Esophagus squamous epithelium (tissue), 5 donors: ENCODE results near the gene AGBL1. TPM values are rescaled to one million over a fixed set of nuclear protein-coding genes. Genes with fewer than 3 reads are reported as not detected.

Experiments used
- DNase-seq: peaks from one replicate; lab custom pipeline; 2025; lab: John Stamatoyannopoulos, UW
- H3K27ac ChIP-seq, 4 donors: fragments of 200-600 bp; sonication (generic); one replicate each; pipeline ENCODE4 v1.5.1; 2016 to 2019; ENCODE audit warnings: mild to moderate bottlenecking in 1 of 4
- H3K27me3 ChIP-seq, 4 donors: fragments of 200-600 bp; sonication (generic); 1 replicate in 3 of 4; 2 replicates in 1 of 4; pipeline versions ENCODE4 v1.5.1 to v1.6.0; 2017 to 2021; ENCODE audit warnings: antibody characterized with exemption in 1 of 4
- H3K36me3 ChIP-seq, 3 donors: fragments of 200-600 bp; sonication (generic); one replicate each; pipeline ENCODE4 v1.5.1; 2016 to 2019
- H3K4me1 ChIP-seq, 3 donors: fragments of 200-600 bp; sonication (generic); one replicate each; pipeline ENCODE4 v1.5.1; 2017 to 2019
- H3K4me3 ChIP-seq, 4 donors: fragments of 200-600 bp; sonication (generic); 1 replicate in 3 of 4; 2 replicates in 1 of 4; pipeline ENCODE4 v1.5.1; 2016 to 2019; ENCODE audit warnings: mild to moderate bottlenecking in 2 of 4, moderate library complexity in 1 of 4
- H3K9me3 ChIP-seq, 3 donors: fragments of 200-600 bp; sonication (generic); one replicate each; pipeline ENCODE4 v1.5.1; 2016 to 2019
- POLR2A ChIP-seq, 4 donors: fragments of 450-650 bp; IDR thresholded peaks; one replicate each; pipeline ENCODE4 v1.6.1; 2017; ENCODE audit warnings: antibody characterized with exemption in 4 of 4, mild to moderate bottlenecking in 4 of 4, moderate library complexity in 3 of 4
- WGBS, 2 donors: methylation state at CpG; one replicate each; pipeline ENCODE4 v1.1.5; 2018; 5-methylcytosine and 5-hydroxymethylcytosine counted together
- intact Hi-C: fragments of 100-400 bp; cut with DNase I; formaldehyde crosslinking; loops from one replicate; pipeline ENCODE4 v1.15.0; 2022
- total RNA-seq, 4 donors: library from RNA; depleted of rRNA; stranded (reverse); fragments of >200 nt; gene quantifications; one replicate each; pipeline ENCODE4 v1.1.0, GENCODE V29; 2016
- TF ChIP-seq, protein P1 (sequence below), 6 experiments: fragments of 450-650 bp in 4 of 6; fragments of 200-600 bp in 2 of 6; sonication (generic) in 2 of 6; IDR thresholded peaks; one replicate each; pipeline ENCODE4 v1.5.1; 2016 to 2019; ENCODE audit warnings: antibody characterized with exemption in 6 of 6, mild to moderate bottlenecking in 4 of 6, moderate library complexity in 4 of 6
- donor health status: DM: yes; HTN: yes; CAD: no.

AGBL1 gene
- total RNA-seq, 4 donors from 2014 or later = 0.11 to 0.21 (median 0.19) TPM; not detected in 1

- Histone ChIP-seq H3K27me3 (no peaks in the 10 kb centered on the region), H3K4me1 (peaks cover 0 to 9% (median 0%) of the 10 kb centered on the region in 3 donors), H3K4me3 (no peak overlapping the region), H3K36me3 (no peaks in the 10 kb centered on the region), H3K9me3 (no peaks in the 10 kb centered on the region), H3K27ac (no peak overlapping the region)
- no peak for DNase-seq
- WGBS, 2 donors = 81 to 84% methylated on average over 1 of the region's 1 CpG
- TF ChIP-seq, protein P1, sequence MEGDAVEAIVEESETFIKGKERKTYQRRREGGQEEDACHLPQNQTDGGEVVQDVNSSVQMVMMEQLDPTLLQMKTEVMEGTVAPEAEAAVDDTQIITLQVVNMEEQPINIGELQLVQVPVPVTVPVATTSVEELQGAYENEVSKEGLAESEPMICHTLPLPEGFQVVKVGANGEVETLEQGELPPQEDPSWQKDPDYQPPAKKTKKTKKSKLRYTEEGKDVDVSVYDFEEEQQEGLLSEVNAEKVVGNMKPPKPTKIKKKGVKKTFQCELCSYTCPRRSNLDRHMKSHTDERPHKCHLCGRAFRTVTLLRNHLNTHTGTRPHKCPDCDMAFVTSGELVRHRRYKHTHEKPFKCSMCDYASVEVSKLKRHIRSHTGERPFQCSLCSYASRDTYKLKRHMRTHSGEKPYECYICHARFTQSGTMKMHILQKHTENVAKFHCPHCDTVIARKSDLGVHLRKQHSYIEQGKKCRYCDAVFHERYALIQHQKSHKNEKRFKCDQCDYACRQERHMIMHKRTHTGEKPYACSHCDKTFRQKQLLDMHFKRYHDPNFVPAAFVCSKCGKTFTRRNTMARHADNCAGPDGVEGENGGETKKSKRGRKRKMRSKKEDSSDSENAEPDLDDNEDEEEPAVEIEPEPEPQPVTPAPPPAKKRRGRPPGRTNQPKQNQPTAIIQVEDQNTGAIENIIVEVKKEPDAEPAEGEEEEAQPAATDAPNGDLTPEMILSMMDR (IDR thresholded peaks at IDR 0.05) = no peak
- no peak for TF ChIP-seq POLR2A (IDR thresholded peaks at IDR 0.05)
- intact Hi-C loops = no loop called here
These were observed 470.4 kb downstream of the AGBL1 start for GRCh38 chr15:86550075-86550474.

DNA sequence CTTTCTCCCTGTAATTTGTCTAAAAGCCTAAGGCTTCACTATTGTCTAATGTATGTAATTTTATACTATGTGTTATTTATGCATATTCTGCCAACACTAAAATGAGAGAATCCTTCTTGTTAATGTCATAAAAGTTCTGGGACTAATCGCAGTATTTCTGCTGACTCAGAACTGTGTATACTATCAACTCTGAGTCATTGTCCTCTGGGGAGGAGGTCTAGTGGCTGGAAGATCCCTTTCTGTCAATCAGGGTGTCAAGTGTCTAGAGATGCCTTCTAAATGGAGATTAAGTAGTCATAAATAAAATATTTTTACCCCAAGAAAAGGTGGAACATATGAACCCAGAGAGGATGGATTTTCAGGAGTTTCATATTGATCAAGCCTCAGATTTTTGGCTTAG, 473.4 kb downstream of the AGBL1 start:
- peaks cover 0 to 35% (median 0%) of the 10 kb centered on the region in 3 donors for H3K4me1 ChIP-seq
- intact Hi-C loops = no loop called here
- DNase-seq = no peak
- H3K36me3 ChIP-seq = no peaks in the 10 kb centered on the region
- no peak overlapping the region for H3K4me3 ChIP-seq
- WGBS, 2 donors = 21 to 28% methylated on average over 1 of the region's 1 CpG
- H3K27ac ChIP-seq = no peak overlapping the region
- H3K27me3 ChIP-seq = no peaks in the 10 kb centered on the region
- no peaks in the 10 kb centered on the region for H3K9me3 ChIP-seq
- no peak for TF ChIP-seq POLR2A (IDR thresholded peaks at IDR 0.05)
- TF ChIP-seq, protein P1 (IDR thresholded peaks at IDR 0.05) = no peak

DNA sequence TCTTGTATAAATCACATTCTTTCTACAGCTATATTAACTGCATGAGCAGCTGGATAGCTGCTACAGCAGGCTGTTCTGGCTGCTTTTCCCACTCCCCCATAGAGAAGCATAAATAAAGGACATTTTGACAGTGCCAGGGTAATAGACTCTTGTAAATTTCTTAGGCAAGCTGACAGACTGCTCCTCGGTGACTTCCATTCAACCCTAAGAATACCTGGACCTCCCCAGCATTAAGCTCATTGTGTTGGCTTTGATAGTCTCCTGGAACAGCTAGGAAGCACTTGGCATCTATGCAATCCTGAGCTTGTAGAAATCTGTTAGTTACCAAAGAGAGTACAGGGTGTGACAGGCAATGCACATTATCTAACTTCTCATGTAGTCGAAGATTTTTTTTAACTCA, 475.4 kb downstream of the AGBL1 start:
- Histone ChIP-seq H3K4me1 (peaks cover 0 to 35% (median 0%) of the 10 kb centered on the region in 3 donors), H3K9me3 (no peaks in the 10 kb centered on the region), H3K4me3 (no peak overlapping the region), H3K27me3 (no peaks in the 10 kb centered on the region), H3K27ac (peak overlapping the region in 2 of 4 donors; percentile 82 to 83), H3K36me3 (no peaks in the 10 kb centered on the region)
- no peak for TF ChIP-seq POLR2A (IDR thresholded peaks at IDR 0.05)
- TF ChIP-seq, protein P1 (IDR thresholded peaks at IDR 0.05) = no peak
- DNase-seq = no peak
- intact Hi-C loops = no loop called here
- WGBS, 2 donors = 37 to 40% methylated on average over 2 of the region's 2 CpGs

GRCh38 chr15:86555939-86556338, 476.3 kb downstream of the AGBL1 start:
- Histone ChIP-seq H3K4me1 (peaks cover 0 to 35% (median 0%) of the 10 kb centered on the region in 3 donors), H3K9me3 (no peaks in the 10 kb centered on the region), H3K4me3 (no peak overlapping the region), H3K36me3 (no peaks in the 10 kb centered on the region), H3K27ac (peak overlapping the region; percentile 52 to 83 (median 75)), H3K27me3 (no peaks in the 10 kb centered on the region)
- no peak for DNase-seq
- 11 to 19% methylated on average over 1 of the region's 1 CpG for WGBS, 2 donors
- TF ChIP-seq POLR2A (IDR thresholded peaks at IDR 0.05) = no peak
- TF ChIP-seq, protein P1 (IDR thresholded peaks at IDR 0.05) = no peak
- intact Hi-C loops = no loop called here

DNA sequence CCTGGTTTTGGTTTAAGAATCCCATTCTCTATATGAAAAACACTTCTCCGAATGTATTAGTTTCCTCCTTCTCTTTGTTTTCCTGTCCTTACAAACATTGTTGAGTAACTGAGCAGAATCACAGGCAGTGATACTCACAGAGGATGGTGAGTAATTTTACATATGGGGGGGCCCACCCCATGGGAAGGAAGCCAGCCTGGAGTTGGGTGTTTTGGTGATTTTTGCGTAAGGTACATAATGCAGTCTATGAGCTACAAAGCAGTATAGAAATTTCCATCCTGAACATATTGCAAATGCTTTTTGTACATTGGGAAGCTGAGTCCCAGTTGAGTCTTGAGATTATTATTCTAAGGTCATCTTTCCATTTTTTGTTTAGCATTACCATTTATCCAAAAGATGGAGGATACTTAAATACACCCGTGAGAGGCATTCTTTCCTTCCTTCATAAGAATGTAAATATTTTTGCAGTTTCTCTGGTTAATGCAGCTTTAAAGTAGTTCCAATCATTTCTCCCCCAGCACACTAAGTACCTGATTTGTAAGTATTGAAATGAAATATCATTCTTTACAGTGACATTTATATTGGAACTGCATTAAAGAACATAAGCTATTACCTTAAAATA, 476.8 kb downstream of the AGBL1 start:
- WGBS, 2 donors = 44 to 55% methylated on average over 3 of the region's 3 CpGs
- TF ChIP-seq, protein P1 (IDR thresholded peaks at IDR 0.05) = no peak
- TF ChIP-seq POLR2A (IDR thresholded peaks at IDR 0.05) = no peak
- Histone ChIP-seq H3K4me1 (peaks cover 0 to 35% (median 0%) of the 10 kb centered on the region in 3 donors), H3K27me3 (no peaks in the 10 kb centered on the region), H3K9me3 (no peaks in the 10 kb centered on the region), H3K36me3 (no peaks in the 10 kb centered on the region), H3K4me3 (no peak overlapping the region), H3K27ac (peak overlapping the region; percentile 52 to 83 (median 75))
- no peak for DNase-seq
- intact Hi-C loops = no loop called here
